NT2/D1 (cell line): ENCODE measurements around the gene OTUD6A.

Experiments
- DNase-seq: peaks from one replicate; pipeline ENCODE4 v3.0.0-alpha.2; 2011; ENCODE audit warnings: low read depth, low spot score
- H3K27me3 ChIP-seq: 2 replicates; pipeline ENCODE4 v1.6.0; 2011; ENCODE audit warnings: mild to moderate bottlenecking; ENCODE audit not compliant: insufficient read length, insufficient read depth
- H3K36me3 ChIP-seq: 2 replicates; pipeline ENCODE4 v1.6.1; 2011; ENCODE audit warnings: mild to moderate bottlenecking, low read length, mixed read lengths; ENCODE audit not compliant: insufficient read depth, insufficient read length
- H3K4me1 ChIP-seq: 2 replicates; pipeline ENCODE4 v1.5.1; 2011; ENCODE audit not compliant: insufficient read depth, insufficient read length
- H3K4me3 ChIP-seq: 2 replicates; pipeline ENCODE4 v1.5.1; 2011; ENCODE audit warnings: low read depth; ENCODE audit not compliant: insufficient read length
- H3K9ac ChIP-seq: 2 replicates; pipeline ENCODE4 v1.6.0; 2011; ENCODE audit warnings: low read depth; ENCODE audit not compliant: insufficient read length
- H3K9me3 ChIP-seq: 2 replicates; pipeline ENCODE4 v1.5.1; 2011; ENCODE audit warnings: mild to moderate bottlenecking, low read length; ENCODE audit not compliant: insufficient read depth
- SUZ12 ChIP-seq: IDR thresholded peaks from 2 replicates; pipeline ENCODE4 v1.6.1; 2011; ENCODE audit not compliant: insufficient read length, insufficient read depth; ENCODE audit errors: extremely low read depth
- YY1 ChIP-seq: IDR thresholded peaks from 2 replicates; pipeline ENCODE4 v1.6.1; 2011; ENCODE audit not compliant: insufficient read length, insufficient read depth
- ZNF274 ChIP-seq: IDR thresholded peaks from 2 replicates; pipeline ENCODE4 v1.6.1; 2011; ENCODE audit warnings: mild to moderate bottlenecking, low read depth, low read length

Gene OTUD6A

GRCh38 chrX:70049406-70049805 lies 12.9 kb upstream of the OTUD6A start:
- Histone ChIP-seq H3K27me3 (no peaks in the 10 kb centered on the region), H3K9me3 (no peaks in the 10 kb centered on the region), H3K4me3 (no peak overlapping the region), H3K36me3 (no peaks in the 10 kb centered on the region), H3K4me1 (no peaks in the 10 kb centered on the region), H3K9ac (no peak overlapping the region)
- no peak for DNase-seq
- TF ChIP-seq YY1 (no peak), SUZ12 (no peak), ZNF274 (no peak)

- no peak for DNase-seq
- no peaks in the 10 kb centered on the region for H3K36me3 ChIP-seq
- no peak within 1 kb of the TSS for H3K4me3 ChIP-seq
- no peaks in the 10 kb centered on the region for H3K4me1 ChIP-seq
- H3K9me3 ChIP-seq, result no peaks in the 10 kb centered on the region
- no peaks in the 10 kb centered on the region for H3K27me3 ChIP-seq
- no peak within 1 kb of the TSS for H3K9ac ChIP-seq
- TF ChIP-seq ZNF274 (no peak), SUZ12 (no peak), YY1 (no peak)
Measured at GRCh38 chrX:70049925-70050324, 12.3 kb upstream of the OTUD6A start, which contains the start of gene AWAT2. TSS of gene AWAT2 (minus strand) at chrX:70049938. CDS start at chrX:70049932, 6 bp downstream.

- H3K9me3 ChIP-seq, result no peaks in the 10 kb centered on the region
- TF ChIP-seq YY1, result no peak
- no peak for TF ChIP-seq SUZ12
- TF ChIP-seq ZNF274, result no peak
- no peaks in the 10 kb centered on the region for H3K4me1 ChIP-seq
- no peak overlapping the region for H3K9ac ChIP-seq
- no peak for DNase-seq
- H3K27me3 ChIP-seq, result no peaks in the 10 kb centered on the region
- no peaks in the 10 kb centered on the region for H3K36me3 ChIP-seq
- H3K4me3 ChIP-seq, result no peak overlapping the region
Measured at GRCh38 chrX:70052895-70053615, 9.2 kb upstream of the OTUD6A start.

- H3K36me3 ChIP-seq, result no peaks in the 10 kb centered on the region
- H3K9ac ChIP-seq, result no peak overlapping the region
- no peak overlapping the region for H3K4me3 ChIP-seq
- H3K27me3 ChIP-seq, result no peaks in the 10 kb centered on the region
- no peak for DNase-seq
- no peaks in the 10 kb centered on the region for H3K4me1 ChIP-seq
- H3K9me3 ChIP-seq, result no peaks in the 10 kb centered on the region
- no peak for TF ChIP-seq ZNF274
- TF ChIP-seq SUZ12, result no peak
- TF ChIP-seq YY1, result no peak
Measured at GRCh38 chrX:70054391-70054790, 7.9 kb upstream of the OTUD6A start.

- no peaks in the 10 kb centered on the region for H3K36me3 ChIP-seq
- peaks cover 2% of the 10 kb centered on the region for H3K27me3 ChIP-seq
- no peaks in the 10 kb centered on the region; the same call in 1 of the 2 replicates for H3K9me3 ChIP-seq
- no peak overlapping the region for H3K9ac ChIP-seq
- no peak overlapping the region for H3K4me3 ChIP-seq
- no peak for TF ChIP-seq ZNF274
- TF ChIP-seq SUZ12, result no peak
- no peak for TF ChIP-seq YY1
- DNase-seq, result no peak
- no peaks in the 10 kb centered on the region for H3K4me1 ChIP-seq
Measured at GRCh38 chrX:70062961-70063550, 799 bp downstream of the OTUD6A start.

GRCh38 chrX:70066646-70067045 lies 4.4 kb downstream of the OTUD6A start:
- H3K4me1 ChIP-seq, result no peaks in the 10 kb centered on the region
- H3K4me3 ChIP-seq, result no peak overlapping the region
- TF ChIP-seq SUZ12 (no peak), YY1 (no peak), ZNF274 (no peak)
- peaks cover 2% of the 10 kb centered on the region for H3K27me3 ChIP-seq
- DNase-seq, result no peak
- no peak overlapping the region for H3K9ac ChIP-seq
- H3K36me3 ChIP-seq, result no peaks in the 10 kb centered on the region
- no peaks in the 10 kb centered on the region; the same call in 1 of the 2 replicates for H3K9me3 ChIP-seq

- Histone ChIP-seq H3K9ac (no peak overlapping the region), H3K9me3 (peaks cover 21% of the 10 kb centered on the region), H3K27me3 (no peaks in the 10 kb centered on the region), H3K4me1 (no peaks in the 10 kb centered on the region), H3K36me3 (no peaks in the 10 kb centered on the region), H3K4me3 (no peak overlapping the region)
- no peak for DNase-seq
- TF ChIP-seq ZNF274, result no peak
- TF ChIP-seq SUZ12, result no peak
- no peak for TF ChIP-seq YY1
Measured at GRCh38 chrX:70079297-70079696, 17.0 kb downstream of the OTUD6A start.
